Myometrial cell (primary cell): ENCODE data around the gene CLDN18. TPM values are rescaled to one million over a fixed set of nuclear protein-coding genes. Genes with fewer than 3 reads are reported as not detected.

Source experiments
- total RNA-seq: library from RNA; depleted of rRNA; stranded (reverse); fragments of >200 nt; gene quantifications from 2 replicates; pipeline ENCODE4 v1.2.3, GENCODE V29; 2015

Gene CLDN18
- not detected in 2 replicates for total RNA-seq

GRCh38 chr3:138009476-138010272 lies at the start of gene CLDN18:
CLDN18 (plus strand) TSS chr3:138010165; CDS start chr3:138010226, 61 bp downstream.

Other genes with a start within 250 kb of the CLDN18 start
- gene SOX14, start 245.8 kb upstream of the CLDN18 start, total RNA-seq: not detected in 2 replicates
- 8.5 and 13.8 TPM in 2 replicates for gene DZIP1L, start 105.4 kb downstream of the CLDN18 start, total RNA-seq
- not detected in 2 replicates for gene A4GNT, start 122.2 kb downstream of the CLDN18 start, total RNA-seq
- gene DBR1, start 164.8 kb downstream of the CLDN18 start, total RNA-seq: 13.8 and 15.8 TPM in 2 replicates
- gene ARMC8, start 177.1 kb downstream of the CLDN18 start, total RNA-seq: 37.8 and 41.8 TPM in 2 replicates